Measurements from ENCODE around the gene ALG11. TPM values are rescaled to one million over a fixed set of nuclear protein-coding genes. Genes with fewer than 3 reads are reported as not detected.
"Not testable (repeated sequence)": the region's sequence is repeated elsewhere in the genome, so short reads cannot be mapped to it uniquely, and the experiment has no call there.

The ALG11 gene
- total RNA-seq, 1 experiment from 2014 or later, result 18.4 TPM

DNA sequence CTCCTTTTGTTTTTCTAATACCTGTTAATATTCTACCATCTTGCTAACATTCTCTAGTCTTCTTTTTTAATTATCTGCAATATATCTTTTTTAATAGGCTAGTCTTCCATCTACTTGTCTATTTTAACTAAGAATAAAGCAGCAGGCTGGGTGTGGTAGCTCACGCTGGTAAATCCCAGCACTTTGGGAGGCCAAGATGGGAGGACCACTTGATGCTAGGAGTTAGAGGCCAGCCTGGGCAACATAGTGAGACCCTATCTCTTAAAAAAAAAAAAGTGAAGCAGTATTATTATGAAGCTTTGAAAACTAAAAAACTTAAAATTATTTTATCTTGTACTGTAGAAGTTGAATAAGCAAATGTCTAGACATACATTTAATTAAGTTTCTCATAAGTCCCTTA, 15.6 kb downstream of the ALG11 start:
- no peak for DNase-seq (ENCODE audit: low read depth)

DNA sequence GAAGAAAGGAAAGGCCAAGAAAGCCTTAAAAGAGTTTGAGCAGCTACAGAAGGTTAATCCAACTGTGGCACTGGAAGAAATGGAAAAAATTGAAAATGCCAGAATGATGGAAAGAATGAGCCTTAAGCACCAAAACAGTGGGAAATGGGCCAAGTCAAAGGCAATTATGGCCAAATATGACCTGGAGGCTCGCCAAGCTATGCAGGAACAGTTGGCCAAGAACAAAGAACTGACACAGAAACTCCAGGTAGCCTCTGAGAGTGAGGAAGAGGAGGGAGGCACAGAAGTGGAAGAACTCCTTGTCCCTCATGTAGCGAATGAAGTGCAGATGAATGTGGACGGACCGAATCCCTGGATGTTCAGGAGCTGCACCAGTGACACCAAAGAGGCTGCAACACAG, 17.4 kb downstream of the ALG11 start:
- no peak for DNase-seq (ENCODE audit: low read depth)

DNA sequence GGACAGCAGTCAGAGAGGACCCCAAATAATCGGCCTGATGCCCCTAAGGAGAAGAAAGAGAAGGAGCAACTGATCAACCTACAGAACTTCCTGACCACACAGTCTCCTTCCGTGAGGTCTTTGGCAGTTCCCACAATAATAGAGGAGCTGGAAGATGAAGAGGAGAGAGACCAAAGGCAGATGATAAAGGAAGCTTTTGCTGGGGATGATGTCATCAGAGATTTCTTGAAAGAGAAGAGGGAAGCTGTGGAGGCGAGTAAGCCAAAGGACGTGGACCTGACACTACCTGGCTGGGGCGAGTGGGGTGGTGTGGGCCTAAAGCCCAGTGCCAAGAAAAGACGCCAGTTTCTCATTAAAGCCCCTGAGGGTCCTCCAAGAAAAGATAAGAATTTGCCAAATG, 18.2 kb downstream of the ALG11 start:
- DNase-seq (ENCODE audit: low read depth), result not testable (repeated sequence)

DNA sequence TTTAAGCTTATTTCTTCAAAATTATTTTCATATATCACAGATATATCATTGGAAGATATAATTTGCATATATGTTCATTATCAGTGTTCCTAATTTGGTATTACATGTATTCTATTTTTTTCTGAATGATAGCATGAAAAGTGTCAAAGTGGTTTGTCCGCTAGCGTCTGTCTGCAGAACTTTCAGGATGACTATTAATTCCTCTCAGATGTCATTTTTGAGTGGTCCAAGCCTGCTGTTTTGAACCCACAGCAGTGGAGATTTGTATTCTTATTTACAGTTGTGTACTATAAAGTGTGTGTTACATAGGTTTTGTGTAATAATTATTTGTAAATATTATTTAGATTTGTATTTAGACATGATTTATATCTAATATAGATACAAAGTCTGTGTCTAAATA, 20.8 kb downstream of the ALG11 start:
- no peak for DNase-seq (ENCODE audit: low read depth)

DNA sequence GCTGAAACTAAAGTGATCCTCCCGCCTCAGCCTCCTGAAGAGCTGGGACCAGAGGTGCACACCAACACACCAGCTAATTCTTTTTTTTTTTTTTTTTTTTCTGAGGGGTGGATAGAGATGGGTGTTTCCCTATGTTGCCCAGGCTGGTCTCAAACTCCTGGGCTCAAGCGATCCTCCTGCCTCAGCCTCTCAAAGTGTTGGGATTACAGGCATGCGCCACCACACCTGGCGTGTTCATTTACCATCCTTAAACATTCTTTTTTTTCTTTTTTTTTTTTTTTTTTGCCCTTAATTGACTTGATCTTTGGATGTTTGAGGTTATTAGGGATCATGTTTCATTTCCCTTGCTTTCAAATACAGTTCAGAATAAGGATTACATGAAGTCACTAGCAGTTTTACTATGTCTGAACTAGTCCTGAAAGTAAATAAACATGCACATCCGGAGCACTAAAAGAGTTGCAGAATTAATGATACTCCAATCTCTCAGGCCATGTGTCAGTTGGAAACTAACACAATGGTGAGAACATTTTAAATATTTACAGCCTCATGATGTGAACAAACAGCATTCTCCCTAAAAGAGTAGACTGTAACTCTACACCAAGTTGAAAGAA, 22.5 kb downstream of the ALG11 start:
- DNase-seq (ENCODE audit: low read depth), result no peak

DNA sequence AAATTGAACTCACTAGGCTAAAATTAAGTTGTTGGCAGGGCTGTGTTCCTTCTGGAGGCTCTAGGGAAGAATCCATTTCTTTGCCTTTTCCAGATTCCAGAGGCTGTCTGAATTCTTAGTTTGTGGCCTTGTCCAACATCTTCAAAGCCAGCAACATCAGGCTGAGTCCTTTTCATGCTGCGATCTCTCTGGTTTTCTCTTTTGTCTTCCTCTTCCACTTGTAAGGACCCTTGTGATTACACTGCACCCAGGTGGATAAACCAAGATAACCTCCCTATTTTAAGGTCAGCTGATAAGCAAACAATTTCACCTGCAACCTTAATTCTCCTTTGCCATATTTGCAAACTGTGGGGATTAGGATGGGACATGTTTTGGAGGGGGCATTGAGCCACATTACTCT, 23.8 kb downstream of the ALG11 start:
- no peak for DNase-seq (ENCODE audit: low read depth)

DNA sequence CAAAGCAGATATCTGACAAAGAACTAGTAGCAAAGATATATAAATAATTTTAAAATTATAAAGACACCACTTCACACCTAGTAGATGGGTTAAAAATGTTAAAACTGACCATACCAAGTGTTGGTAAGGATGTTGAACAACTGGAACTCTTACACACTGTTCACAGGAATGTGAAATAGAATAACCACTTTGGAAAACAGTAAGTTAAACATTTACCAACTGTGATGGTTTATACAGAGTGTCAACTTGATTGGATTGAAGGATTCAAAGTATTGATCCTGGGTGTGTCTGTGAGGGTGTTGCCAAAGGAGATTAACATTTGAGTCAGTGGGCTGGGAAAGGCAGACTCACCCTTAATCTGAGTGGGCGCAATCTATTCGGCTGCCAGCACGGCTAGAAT, 31.5 kb downstream of the ALG11 start:
- DNase-seq (ENCODE audit: low read depth), result no peak

DNA sequence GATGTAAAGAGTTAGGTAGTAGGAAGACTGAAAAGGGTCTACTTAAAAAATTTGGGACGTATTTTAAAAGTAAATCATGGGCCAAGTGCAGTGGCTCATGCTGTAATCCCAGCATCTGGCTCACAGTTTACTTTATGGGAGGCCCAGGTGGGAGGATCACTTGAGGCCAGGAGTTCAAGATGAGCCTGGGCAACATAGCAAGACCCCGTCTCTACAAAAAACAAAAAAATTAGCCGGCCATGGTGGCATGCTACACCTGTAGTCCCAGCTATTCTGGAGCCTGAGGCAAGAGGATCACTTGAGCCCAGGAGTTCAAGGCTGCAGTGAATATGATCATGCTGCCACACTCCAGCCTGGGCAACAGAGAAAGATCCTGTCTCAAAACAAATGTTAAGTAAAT, 35.3 kb downstream of the ALG11 start:
- DNase-seq (ENCODE audit: low read depth), result no peak

DNA sequence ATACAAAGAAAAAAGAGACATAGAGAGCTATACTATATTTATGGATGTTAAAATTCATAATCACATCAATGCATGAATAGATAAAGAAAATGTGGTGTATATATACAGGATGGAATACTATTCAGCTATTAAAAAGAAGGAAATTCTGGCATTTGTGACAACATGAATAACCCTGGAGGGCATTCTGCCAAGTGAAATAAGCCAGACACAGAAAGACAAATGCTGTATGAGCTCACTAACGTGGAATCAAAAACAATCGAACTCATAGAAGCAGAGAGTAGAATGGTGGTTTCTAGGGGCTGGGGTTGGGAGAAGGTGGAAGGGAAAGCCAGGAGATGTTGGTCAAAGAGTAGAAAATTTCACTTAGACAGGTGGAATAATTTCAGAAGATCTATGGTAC, 36.3 kb downstream of the ALG11 start:
- DNase-seq (ENCODE audit: low read depth), result peak; percentile 38

DNA sequence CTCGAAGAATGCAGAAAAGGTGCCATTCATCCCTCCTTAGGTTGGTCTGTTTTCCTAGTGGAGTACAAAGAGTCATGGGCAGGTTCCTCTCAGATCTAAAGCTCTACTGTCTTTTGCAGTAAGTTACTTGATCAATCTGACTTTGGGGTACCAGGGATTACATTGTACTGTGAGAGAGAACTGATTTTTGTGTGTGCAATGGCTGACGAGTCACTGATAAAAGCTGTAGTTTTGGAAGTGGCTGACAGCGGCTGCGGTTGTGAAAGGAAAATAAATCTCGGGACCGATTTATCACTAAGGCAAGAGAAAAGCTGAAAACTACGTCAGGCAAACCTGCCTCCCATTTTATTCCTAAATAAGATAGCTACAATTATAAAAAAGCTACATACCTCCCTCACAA, 39.2 kb downstream of the ALG11 start:
- no peak for DNase-seq (ENCODE audit: low read depth)

DNA sequence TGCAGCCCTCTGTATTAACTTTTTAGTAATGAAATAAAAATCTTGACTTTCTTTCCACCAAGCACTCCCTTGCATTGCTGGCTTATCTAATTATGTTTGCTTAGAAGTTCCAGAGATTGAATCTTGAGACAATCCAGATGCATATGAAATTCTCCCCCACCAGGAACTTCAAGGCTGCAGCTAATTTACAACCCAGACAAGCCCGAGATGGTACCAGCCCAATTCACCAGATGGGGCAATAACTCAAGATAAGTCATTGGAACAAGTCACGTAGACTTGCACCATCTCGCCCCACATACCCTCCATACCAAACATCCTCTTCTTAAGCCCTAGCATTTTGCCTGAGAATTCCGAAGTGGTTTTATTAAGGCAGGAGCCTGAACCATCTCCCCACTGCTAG, 41.3 kb downstream of the ALG11 start:
- no peak for DNase-seq (ENCODE audit: low read depth)

DNA sequence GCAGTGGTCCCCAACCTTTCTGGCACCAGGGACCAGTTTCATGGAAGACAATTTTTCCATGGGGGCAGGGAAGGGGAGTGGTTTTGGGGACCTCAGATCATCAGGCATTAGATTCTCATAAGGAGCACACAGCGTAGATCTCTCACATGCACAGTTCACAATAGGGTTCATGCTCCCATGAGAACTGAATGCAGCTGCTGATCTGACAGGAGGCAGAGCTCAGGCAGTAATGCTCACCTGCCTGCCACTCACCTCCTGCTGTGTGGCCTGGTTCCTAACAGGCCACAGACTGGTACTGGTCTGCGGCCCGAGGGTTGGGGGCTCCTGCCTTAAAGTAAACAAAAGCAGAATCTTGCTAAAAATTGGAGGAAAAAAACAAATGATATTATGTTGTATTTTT, 48.9 kb downstream of the ALG11 start:
- not testable (repeated sequence) for DNase-seq (ENCODE audit: low read depth)

DNA sequence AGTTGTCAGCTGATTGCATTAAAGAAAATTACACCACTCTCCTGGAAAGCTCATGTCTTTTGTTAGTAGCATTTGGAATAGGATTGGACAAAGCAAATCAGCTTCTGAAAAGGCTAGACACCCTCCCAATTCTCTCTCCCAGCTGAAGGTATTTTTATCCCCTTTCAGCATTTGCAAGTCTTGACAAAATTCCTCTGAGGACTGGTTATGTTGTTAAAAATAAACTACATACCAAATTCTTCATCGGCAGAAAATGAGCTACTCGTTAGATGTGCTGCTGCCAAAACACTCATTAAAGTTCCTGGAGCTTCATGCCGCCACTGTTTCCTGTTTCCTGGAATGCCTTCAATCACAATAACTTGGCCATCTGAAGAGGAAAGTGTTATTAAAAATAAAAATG, 49.4 kb downstream of the ALG11 start:
- DNase-seq (ENCODE audit: low read depth), result no peak

DNA sequence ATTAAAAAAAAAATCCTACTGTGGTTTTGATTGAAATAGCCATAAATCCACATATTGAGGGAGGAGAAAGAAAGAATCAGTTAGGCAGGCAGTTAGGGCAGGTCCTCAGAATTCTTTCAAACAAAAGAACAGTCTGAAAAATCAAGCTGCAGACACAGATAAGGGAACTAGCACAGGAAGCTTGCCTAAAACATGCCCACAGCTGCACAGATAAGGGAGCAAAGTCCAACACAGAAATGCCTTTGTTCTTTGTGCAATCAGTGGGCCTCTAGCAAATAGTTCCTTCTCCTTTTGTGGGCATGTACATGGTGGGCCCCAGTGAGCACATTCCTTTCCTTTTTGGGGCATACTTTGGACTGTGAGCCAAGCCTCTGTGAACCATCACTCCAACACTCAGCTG, 55.0 kb downstream of the ALG11 start:
- DNase-seq (ENCODE audit: low read depth), result peak; percentile 9

DNA sequence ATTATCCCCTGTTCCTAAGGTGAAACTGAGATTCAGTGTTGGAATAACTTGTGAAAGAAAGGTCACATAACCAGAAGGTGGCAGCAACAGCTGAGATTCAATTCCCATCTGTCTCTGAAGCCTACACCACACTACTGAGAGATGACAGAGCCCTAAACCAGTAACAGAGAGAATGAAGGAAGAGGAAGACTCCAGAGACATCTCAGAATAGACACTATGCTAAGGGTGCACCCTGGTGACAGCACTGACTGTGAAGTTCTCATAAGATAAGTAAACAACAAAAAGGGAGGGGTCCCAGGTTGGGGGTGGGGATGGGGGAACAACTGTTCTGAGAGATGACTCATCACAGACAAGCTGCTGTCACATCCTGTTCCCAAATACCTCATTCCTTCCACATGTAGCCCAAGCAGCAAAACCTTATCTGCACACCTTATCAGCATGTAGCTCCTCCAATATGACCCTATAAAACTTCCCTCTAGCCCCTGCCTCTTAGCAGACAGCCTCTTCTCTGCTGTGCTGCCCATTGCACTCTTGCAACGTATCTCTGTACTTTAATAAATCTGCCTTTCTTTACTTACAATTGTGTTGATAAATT, 58.8 kb downstream of the ALG11 start:
- DNase-seq (ENCODE audit: low read depth), result peak; percentile 69

Other genes starting within 250 kb of the ALG11 start
- 3.2 and 3.6 TPM in 2 replicates for gene DHRS12, start 208.2 kb upstream of the ALG11 start, total RNA-seq (2014; rRNA removed)
- not detected in 2 replicates for gene TMEM272, start 167.2 kb upstream of the ALG11 start, total RNA-seq (2014; rRNA removed)
- gene CCDC70, start 150.4 kb upstream of the ALG11 start, total RNA-seq (2014; rRNA removed), result not detected in 2 replicates
- gene ATP7B, start 948 bp upstream of the ALG11 start, total RNA-seq (2014; rRNA removed), result 1.7 and 1.8 TPM in 2 replicates
- gene UTP14C, start 12.3 kb downstream of the ALG11 start, total RNA-seq (2014; rRNA removed), result 9.6 and 12.2 TPM in 2 replicates
- gene NEK5, start 116.7 kb downstream of the ALG11 start, total RNA-seq (2014; rRNA removed), result not detected in 2 replicates
- gene NEK3, start 147.2 kb downstream of the ALG11 start, total RNA-seq (2014; rRNA removed), result 10.3 and 13.8 TPM in 2 replicates